ENCODE data around the gene MADD.
A peak's percentile ranks its signal among the peaks of the same experiment; 100 is the strongest.

MADD gene

DNA sequence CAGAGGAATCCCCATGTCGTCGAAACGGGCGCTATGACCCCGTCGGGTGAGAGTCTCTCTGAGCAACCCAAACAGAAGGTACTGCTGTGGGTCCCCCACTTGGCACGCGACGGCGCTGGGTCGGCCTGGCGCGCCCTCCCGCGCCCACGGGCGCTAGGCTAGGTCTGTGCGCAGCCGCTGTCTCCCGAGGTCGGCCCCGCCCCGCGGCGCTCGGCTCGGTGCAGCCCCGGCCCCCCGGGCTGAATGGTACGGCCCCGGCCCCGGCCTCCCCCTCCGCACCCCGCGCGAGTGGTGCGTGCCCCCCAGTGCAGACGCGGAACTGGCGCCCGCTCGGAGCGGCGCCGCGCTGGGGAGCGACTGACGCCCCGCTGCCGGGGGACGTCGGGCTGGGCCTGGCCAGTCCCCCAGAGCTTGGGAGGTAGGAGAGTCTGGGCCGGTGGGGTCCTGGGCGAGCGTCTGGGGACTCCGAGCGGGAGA is at the start of gene MADD:
TSS of gene MADD (plus strand) at position 305 of the 477 bp plus-strand sequence.
- peak; percentile 90 to 96 for DNase-seq (ENCODE audit: low read depth in 1 of 2, low spot score in 1 of 2)
- no peak for TF ChIP-seq JUND (IDR thresholded peaks at IDR 0.05; ENCODE audit: low read depth)
- in situ Hi-C loops (cut with HindIII; ENCODE audit: low pct_unique_long_range_greater_than_20kb, low sequenced_read_pairs) = no loop called here

DNA sequence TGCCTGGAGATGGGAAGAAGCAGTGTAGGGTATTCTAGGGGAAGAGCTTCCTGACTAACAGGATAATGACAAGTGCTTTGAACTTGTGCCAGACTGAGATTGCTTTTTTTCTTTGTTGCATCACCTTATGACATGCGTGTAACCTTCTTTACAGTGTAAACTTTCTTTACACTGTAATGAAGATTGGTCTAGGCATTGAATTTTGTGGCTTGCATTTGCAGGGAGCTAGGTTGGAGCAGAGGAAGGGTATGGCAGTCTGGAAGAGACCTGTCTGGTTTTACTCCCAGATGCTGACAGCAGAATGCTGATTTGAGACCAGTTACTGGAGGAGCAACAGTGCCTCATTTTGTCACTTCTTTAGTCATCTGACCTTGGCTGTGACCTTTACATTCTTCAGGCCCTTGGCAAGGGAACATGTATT is 49.5 kb upstream of the MADD start:
- in situ Hi-C loops (cut with HindIII; ENCODE audit: low pct_unique_long_range_greater_than_20kb, low sequenced_read_pairs) = no loop called here
- TF ChIP-seq JUND (IDR thresholded peaks at IDR 0.05; ENCODE audit: low read depth) = no peak
- DNase-seq (ENCODE audit: low read depth in 1 of 2, low spot score in 1 of 2) = no peak

DNA sequence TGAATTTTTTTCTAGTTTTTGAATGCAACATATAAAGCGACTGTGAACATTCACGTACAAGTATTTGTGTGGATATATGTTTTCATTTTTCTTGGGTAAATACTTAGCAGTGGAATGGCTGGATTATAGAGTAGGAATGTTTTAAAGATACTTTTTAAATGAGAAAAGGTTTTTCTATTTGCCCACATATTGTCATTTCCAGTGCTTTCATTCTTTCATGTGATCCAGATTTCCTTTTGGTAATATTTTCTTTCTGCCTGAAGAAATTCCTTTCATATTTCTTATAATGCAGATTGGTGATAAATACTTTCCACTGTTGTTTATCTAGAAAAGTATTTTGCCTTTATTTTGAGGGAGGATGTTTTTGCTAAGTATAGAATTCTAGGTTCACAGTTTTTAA is 47.2 kb upstream of the MADD start:
- in situ Hi-C loops (cut with HindIII; ENCODE audit: low pct_unique_long_range_greater_than_20kb, low sequenced_read_pairs) = no loop called here
- TF ChIP-seq JUND (IDR thresholded peaks at IDR 0.05; ENCODE audit: low read depth) = no peak
- DNase-seq (ENCODE audit: low read depth in 1 of 2, low spot score in 1 of 2) = no peak

DNA sequence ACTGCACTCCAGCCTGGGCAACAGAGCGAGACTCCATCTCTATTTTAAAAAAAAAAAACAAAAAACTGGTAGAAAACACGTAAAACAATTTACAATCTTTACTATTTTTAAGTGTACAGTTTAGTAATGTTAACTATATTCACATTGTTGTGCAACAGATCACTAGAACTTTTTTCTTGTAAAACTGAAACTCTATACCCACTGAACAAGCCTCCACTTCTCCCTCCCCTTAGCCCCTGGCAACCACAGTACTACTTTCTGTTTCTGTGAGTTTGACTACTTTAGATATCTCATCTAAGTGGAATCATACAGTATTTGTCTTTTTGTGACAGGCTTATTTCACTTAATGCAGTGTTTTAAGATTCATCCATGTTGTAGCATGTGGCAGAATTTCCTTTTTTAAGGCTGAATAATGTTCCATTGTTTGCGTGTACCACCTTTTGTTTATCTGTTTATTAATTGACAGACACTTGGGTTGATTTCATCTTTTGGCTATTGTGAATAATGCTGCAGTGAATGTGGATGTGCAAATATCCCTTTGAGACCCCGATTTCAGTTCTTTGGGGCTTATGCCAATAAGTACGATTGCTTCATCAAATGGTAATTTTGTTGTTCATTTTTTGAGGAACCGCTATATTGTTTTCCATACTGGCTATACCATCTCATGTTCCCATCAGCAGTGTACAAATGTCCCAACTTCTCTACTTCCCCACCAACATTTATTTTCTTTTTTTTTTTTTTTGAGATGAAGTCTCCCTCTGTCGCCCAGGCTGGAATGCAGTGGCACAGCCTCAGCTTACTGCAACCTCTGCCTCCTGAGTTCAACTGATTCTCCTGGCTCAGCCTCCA is 44.2 kb upstream of the MADD start:
- in situ Hi-C loops (cut with HindIII; ENCODE audit: low pct_unique_long_range_greater_than_20kb, low sequenced_read_pairs) = no loop called here
- DNase-seq (ENCODE audit: low read depth in 1 of 2, low spot score in 1 of 2) = no peak
- no peak for TF ChIP-seq JUND (IDR thresholded peaks at IDR 0.05; ENCODE audit: low read depth)

DNA sequence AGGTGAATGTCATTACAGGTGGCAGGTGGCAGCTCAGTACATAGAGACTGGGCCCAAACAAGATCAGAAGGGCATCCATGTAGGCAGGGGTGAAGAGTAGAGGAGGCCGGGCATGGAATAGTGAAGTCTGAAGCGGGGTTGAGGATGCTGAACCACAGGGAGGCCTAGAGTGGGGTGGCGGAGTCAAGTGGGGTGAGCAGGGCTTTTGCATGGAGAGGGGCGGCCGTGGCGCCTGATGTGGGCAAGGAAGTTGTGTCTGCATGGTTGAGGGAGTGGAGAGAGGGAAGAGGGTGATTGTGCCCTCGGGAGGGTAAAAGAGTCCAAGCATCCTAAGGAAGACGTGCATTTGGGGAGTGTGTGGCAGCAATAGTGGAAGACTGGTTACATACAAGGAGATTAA is 40.8 kb upstream of the MADD start:
- in situ Hi-C loops (cut with HindIII; ENCODE audit: low pct_unique_long_range_greater_than_20kb, low sequenced_read_pairs) = no loop called here
- no peak for TF ChIP-seq JUND (IDR thresholded peaks at IDR 0.05; ENCODE audit: low read depth)
- no peak for DNase-seq (ENCODE audit: low read depth in 1 of 2, low spot score in 1 of 2)

DNA sequence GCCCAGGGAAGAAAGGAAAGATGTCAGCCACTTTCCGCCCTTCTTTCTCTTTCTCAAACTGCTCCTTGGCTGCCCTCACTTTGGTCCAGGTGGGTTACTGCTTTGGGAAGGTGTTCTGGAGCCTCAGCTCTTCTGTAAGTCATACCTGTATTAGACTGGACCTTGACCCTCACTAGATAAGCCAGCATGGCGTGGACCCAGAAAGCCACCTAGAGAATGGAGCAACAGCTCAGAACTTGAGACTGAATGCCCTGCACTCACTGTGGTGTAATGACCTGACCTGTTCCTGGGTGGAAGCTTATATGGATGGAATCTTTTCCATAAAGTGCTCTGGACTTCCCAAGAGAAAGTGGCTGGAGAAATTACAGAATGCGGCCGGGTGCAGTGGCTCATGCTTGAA is 36.9 kb upstream of the MADD start:
- in situ Hi-C loops (cut with HindIII; ENCODE audit: low pct_unique_long_range_greater_than_20kb, low sequenced_read_pairs) = no loop called here
- TF ChIP-seq JUND (IDR thresholded peaks at IDR 0.05; ENCODE audit: low read depth) = no peak

DNA sequence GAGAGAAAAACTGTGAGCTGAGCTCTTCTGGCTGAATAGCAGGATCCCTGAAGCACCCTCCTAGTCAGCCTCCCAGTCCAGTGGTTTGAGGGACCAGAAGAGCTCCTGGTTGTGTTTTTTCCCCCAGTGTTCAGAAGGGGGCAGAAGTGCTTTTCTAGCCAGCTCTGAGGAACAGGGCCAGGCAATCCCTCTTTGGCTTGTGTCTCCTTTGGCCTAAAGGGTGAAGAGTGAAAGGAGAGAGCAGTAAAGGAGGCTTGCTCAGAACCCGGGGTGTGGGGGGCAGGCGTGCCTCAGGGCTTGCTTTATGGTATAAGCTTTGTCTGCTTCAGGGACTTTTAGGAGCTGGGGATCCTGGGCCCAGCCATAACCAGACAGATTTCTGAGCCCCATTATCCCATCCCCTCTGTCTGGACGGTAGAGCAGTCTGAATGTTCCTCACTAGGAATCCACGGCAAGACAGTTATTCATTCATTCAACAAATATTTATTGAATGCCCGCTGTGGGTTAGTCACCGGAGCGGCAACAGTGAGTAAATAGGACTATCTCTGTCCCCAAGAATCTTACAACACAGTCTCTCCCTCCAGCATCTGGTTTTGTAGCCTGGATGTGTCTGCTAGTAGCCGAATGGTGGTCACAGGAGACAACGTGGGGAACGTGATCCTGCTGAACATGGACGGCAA is 35.8 kb upstream of the MADD start:
- in situ Hi-C loops (cut with HindIII; ENCODE audit: low pct_unique_long_range_greater_than_20kb, low sequenced_read_pairs) = no loop called here
- TF ChIP-seq JUND (IDR thresholded peaks at IDR 0.05; ENCODE audit: low read depth) = no peak
- DNase-seq (ENCODE audit: low read depth in 1 of 2, low spot score in 1 of 2) = peak in 1 of 2 experiments; percentile 77

More for the DNA sequence above, 36.9 kb upstream of the MADD start:
- no peak for DNase-seq (ENCODE audit: low read depth in 1 of 2, low spot score in 1 of 2)

DNA sequence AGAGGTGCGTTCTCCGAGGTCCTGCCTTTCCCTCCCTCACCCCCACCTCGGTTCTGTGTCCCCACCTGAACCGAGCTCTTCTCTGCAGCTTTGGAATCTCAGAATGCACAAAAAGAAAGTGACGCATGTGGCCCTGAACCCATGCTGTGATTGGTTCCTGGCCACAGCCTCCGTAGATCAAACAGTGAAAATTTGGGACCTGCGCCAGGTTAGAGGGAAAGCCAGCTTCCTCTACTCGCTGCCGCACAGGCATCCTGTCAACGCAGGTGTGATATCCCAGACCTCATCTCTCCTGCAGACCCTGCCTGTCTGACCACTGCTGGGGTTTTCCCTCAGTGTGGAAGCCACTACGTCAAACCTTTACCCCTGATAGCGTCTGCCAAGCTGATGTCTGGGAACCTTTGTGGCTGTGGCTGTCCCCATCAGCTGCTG is 35.2 kb upstream of the MADD start:
- no peak for TF ChIP-seq JUND (IDR thresholded peaks at IDR 0.05; ENCODE audit: low read depth)
- DNase-seq (ENCODE audit: low read depth in 1 of 2, low spot score in 1 of 2) = peak in 1 of 2 experiments; percentile 54
- in situ Hi-C loops (cut with HindIII; ENCODE audit: low pct_unique_long_range_greater_than_20kb, low sequenced_read_pairs) = no loop called here

DNA sequence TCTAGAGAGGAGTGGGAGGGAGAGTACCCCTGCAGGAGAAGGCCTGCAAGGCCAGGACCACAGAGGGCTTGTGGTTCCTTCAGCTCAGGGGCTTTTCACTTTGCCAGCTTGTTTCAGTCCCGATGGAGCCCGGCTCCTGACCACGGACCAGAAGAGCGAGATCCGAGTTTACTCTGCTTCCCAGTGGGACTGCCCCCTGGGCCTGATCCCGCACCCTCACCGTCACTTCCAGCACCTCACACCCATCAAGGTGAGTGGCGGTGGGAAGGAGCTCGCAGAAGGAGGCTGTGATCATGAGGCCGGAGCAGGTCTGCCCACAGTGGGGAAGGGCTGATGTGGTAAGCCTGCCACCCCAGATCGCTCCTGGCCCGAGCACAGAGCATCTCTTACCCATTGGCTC is 34.8 kb upstream of the MADD start:
- in situ Hi-C loops (cut with HindIII; ENCODE audit: low pct_unique_long_range_greater_than_20kb, low sequenced_read_pairs) = no loop called here
- TF ChIP-seq JUND (IDR thresholded peaks at IDR 0.05; ENCODE audit: low read depth) = no peak
- no peak for DNase-seq (ENCODE audit: low read depth in 1 of 2, low spot score in 1 of 2)

DNA sequence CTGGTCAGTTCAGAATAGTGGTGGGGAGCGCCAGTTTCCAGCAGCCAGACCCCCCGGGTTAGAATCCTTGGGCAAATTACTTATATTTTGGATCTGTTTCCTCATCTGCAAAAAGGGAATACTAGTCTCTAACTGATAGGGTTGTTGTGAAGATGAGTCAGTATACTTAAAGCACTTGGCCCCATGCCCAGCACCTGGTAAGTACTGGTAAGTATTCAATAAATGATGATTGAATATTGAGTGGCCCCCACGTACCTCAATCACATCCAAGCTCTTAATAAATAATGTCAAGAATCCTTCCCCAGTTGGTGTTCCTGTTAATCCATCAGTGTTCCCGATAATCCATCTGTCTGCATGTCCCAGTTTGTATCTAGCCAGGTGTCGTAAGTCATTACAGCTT is 33.5 kb upstream of the MADD start:
- in situ Hi-C loops (cut with HindIII; ENCODE audit: low pct_unique_long_range_greater_than_20kb, low sequenced_read_pairs) = no loop called here
- TF ChIP-seq JUND (IDR thresholded peaks at IDR 0.05; ENCODE audit: low read depth) = no peak
- no peak for DNase-seq (ENCODE audit: low read depth in 1 of 2, low spot score in 1 of 2)

DNA sequence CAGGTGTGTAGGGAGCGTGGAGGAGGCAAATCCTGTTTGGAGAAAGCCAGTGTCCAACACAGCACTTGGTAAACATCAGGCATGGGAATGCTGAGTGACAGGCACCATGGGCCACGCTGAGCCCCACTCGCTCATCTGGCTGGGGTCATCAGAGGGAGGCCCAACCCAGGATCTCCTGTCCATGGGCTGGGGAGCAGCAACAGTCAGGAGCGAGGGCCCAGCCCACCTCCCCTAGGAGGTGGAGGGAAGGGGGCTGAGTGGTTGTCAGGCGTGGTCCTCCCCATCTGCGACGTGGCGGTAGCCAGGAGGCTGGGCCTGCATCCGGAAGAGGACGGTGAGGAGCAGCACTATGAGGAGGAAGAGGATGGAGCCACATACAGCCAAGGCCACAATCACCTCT is 30.1 kb upstream of the MADD start:
- in situ Hi-C loops (cut with HindIII; ENCODE audit: low pct_unique_long_range_greater_than_20kb, low sequenced_read_pairs) = no loop called here
- no peak for TF ChIP-seq JUND (IDR thresholded peaks at IDR 0.05; ENCODE audit: low read depth)
- no peak for DNase-seq (ENCODE audit: low read depth in 1 of 2, low spot score in 1 of 2)

DNA sequence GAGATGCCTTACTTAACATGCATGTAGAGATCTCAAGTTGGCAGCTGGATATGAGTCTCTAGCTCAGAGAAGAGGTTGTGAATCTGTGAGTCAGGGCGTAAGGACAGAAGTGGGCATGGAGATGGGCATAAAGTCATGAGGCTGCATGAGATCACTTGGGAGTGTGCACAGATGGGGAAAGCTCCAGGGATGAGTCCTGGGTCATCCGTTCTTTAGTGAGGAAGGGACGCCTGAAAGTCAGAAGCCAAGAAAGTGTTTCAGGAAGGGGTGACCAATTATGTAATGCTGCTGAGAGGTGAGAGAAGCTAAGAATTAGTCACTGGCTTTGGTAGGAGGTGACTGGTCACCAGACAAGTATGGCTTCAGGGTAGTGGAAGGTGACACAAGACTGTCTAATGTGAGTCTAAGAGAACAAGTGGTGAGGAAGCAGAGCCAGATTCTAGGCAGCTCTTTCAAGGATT is 28.1 kb upstream of the MADD start:
- DNase-seq (ENCODE audit: low read depth in 1 of 2, low spot score in 1 of 2) = no peak
- in situ Hi-C loops (cut with HindIII; ENCODE audit: low pct_unique_long_range_greater_than_20kb, low sequenced_read_pairs) = no loop called here
- TF ChIP-seq JUND (IDR thresholded peaks at IDR 0.05; ENCODE audit: low read depth) = no peak

DNA sequence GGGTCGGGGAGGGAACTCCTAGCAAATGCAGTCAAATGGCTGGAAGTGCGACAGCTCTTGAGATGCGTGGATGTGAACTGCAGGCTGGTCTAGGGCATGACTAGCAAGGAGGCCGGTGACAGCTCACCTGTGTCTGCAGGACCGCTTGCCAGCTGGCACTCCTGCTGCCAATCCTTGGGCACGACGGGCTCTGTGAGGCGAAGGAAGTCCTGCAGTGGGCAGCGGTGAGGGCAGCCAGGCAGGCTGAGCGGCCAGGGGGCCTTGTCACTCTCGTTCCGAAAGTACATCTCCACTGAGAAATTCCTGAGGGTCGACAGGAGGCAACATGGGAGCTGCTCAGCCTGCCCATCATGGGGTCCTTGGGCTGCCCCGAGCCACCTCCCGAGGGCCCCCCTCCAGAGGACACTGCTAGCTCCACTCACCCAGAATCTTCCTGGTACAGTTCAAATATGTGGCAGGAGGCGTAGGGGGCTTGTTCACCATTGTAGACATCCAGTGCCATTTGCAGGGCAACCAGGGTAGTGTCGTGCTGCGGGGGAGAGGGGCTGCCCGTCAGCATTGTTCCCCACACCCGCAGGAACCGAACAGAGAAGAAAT is 27.2 kb upstream of the MADD start:
- no peak for DNase-seq (ENCODE audit: low read depth in 1 of 2, low spot score in 1 of 2)
- in situ Hi-C loops (cut with HindIII; ENCODE audit: low pct_unique_long_range_greater_than_20kb, low sequenced_read_pairs) = no loop called here
- no peak for TF ChIP-seq JUND (IDR thresholded peaks at IDR 0.05; ENCODE audit: low read depth)

All from T47D (cell line).